Astrocyte of the cerebellum (primary cell): Measurements from ENCODE around the gene RSRC1.

Source experiments
- DNase-seq: peaks from one replicate; pipeline ENCODE4 v3.0.0-alpha.2; 2011; ENCODE audit warnings: low read depth
- H3K4me3 ChIP-seq: 2 replicates; pipeline ENCODE4 v1.5.1; 2011; ENCODE audit warnings: mild to moderate bottlenecking, low read depth, low read length, moderate library complexity
- in situ Hi-C: cut with HindIII; loops from 2 replicates; pipeline ENCODE4 v1.10.0; 2017; ENCODE audit warnings: low sequenced_read_pairs
- TF ChIP-seq, protein P1 (sequence below): IDR thresholded peaks from 2 replicates; pipeline ENCODE4 v1.5.1; 2012; ENCODE audit warnings: low read length, low read depth, moderate library complexity, mild to moderate bottlenecking; ENCODE audit errors: missing control alignments

RSRC1 gene

DNA sequence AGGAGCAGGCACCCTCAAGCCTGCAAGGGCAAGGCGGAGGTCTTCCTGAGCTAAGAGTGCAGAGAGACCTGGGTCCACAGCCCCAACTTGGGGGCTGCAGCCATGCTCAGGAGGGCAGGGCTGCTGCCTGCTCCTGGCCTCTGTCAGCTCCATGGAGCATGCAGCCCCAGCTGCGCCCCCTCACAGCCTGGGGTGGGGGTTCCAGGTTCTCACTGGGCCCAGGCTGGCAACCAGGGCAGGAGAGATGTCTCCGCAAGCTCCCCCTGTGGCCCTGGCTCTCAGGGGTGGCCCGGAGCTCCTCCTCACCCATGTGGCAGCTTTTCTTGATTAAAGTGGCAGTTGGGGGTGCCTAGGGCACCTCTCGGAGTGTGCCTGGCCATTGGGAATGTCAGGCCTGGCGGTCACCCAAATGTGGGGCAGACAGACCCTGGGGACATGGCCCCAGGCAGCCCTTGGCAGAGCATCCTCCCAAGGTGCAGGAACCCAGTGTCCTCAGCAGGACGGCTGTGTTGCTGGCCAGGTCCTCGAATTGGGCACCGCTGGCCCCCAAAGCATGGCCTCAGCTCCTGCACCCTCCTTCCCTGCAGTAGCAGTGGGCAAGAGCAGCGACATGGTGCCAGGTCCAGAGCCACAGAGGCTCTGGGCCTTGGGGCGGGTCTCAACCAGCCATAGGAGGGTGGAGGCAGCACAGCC lies 251.0 kb downstream of the RSRC1 start:
- in situ Hi-C loops = no loop called here
- TF ChIP-seq, protein P1, sequence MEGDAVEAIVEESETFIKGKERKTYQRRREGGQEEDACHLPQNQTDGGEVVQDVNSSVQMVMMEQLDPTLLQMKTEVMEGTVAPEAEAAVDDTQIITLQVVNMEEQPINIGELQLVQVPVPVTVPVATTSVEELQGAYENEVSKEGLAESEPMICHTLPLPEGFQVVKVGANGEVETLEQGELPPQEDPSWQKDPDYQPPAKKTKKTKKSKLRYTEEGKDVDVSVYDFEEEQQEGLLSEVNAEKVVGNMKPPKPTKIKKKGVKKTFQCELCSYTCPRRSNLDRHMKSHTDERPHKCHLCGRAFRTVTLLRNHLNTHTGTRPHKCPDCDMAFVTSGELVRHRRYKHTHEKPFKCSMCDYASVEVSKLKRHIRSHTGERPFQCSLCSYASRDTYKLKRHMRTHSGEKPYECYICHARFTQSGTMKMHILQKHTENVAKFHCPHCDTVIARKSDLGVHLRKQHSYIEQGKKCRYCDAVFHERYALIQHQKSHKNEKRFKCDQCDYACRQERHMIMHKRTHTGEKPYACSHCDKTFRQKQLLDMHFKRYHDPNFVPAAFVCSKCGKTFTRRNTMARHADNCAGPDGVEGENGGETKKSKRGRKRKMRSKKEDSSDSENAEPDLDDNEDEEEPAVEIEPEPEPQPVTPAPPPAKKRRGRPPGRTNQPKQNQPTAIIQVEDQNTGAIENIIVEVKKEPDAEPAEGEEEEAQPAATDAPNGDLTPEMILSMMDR = no peak
- H3K4me3 ChIP-seq = no peak overlapping the region
- no peak for DNase-seq

DNA sequence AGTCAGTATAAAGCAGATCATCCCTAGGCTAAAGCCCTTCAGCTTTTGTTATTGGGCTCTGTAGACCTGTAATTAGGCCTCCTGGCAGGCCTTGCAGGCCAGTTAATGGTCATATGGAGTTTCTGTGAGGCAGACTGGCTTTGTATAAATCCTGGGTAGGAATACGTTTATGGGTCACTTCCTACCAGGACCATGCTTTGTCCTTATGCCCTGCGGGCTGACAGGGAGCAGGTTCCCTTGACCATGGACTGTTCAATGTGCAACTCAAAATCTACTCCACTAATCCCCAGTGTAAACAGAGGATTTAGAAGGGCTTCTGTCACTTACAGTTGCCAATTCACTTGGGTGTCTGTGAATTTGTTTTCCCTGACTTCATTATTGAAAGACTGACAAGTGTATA lies 258.4 kb downstream of the RSRC1 start:
- in situ Hi-C loops = no loop called here
- TF ChIP-seq, protein P1 = no peak
- DNase-seq = no peak

DNA sequence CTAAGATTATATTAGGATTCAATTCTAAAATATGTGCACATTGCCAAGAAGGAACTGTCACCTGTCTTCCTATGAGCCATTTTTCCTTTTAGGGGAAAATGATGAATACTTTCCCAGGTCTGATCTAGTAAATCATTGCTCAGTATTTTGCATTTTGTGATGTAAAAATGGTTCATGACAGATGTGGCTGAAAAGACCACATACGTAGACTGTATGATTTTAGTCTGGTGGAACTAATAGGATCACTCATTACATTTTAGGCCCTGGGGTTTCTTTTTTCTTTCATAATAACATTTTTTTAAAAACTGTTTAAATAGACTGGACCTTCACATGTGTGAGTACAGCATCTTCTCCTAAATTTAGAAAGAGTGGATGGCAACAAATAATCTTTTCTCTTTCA lies 259.4 kb downstream of the RSRC1 start:
- DNase-seq = no peak
- H3K4me3 ChIP-seq = no peak overlapping the region
- TF ChIP-seq, protein P1 = no peak
- in situ Hi-C loops = no loop called here

More for the DNA sequence above, 258.4 kb downstream of the RSRC1 start:
- H3K4me3 ChIP-seq = no peak overlapping the region

DNA sequence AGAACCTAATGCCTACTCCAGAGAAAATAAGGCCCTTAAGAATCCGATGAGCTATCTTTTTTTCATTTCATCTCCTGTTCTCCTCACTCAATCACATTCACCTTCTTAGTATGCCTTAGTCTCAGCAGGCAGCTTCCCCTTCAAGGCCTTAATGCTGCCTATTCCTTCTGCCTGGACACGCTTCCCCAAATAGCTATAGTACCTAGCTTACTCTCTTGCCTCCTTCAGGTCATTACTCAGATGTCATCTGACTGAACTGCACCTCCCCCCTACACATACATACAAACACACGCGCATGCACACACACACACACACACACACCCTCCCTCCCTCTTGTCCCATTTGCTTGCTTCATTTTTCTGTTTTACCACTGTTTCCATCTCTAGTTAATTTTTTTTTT lies 269.6 kb downstream of the RSRC1 start:
- no peak overlapping the region for H3K4me3 ChIP-seq
- in situ Hi-C loops = no loop called here
- DNase-seq = no peak
- TF ChIP-seq, protein P1 = no peak

DNA sequence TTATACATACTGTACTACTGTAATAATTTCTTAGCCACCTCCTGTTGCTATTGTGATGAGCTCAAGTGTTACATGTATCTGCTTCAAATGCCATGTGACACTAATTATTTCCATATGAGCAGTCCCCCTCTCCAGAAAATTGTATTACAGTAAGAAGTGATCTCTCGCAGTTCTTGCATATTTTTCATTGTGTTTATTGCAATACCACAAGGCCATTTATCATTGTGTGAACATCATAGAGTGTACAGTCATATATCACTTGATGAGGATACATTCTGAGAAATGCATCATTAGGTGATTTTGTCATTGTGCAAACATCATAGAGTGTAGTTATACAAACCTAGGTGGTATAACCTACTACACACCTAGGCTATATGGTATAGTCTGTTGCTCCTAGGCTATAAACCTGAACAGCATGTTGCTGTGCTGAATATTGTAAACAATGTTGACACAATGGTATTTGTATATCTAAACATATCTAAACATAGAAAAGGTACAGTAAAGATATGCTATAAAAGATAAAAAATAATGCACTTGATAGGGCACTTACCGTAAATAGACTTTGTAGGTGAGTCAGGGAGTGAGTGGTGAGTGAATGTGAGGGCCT lies 271.5 kb downstream of the RSRC1 start:
- in situ Hi-C loops = no loop called here
- DNase-seq = no peak
- TF ChIP-seq, protein P1 = no peak
- H3K4me3 ChIP-seq = no peak overlapping the region

DNA sequence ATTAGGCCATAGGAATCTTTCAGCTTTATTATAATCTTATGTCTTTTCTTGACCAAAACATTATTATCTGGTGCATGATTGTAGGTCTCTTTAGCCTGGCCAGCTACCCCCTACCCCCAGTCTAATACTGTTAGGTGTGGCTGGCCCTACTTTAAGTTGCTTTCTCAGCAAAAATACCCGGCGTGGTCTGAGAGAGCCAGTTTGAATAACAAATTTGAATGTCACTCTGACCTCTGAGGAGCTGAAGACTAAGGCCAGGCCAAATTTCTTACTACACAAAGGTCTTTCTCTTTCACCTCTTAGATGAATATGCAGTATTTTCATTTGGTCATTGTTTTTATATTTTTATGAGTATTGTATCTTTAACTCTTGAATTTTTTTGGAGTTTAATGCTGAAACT lies 272.6 kb downstream of the RSRC1 start:
- no peak for DNase-seq
- TF ChIP-seq, protein P1 = no peak
- in situ Hi-C loops = no loop called here
- H3K4me3 ChIP-seq = no peak overlapping the region
